Pulmonary artery endothelial cell (primary cell): ENCODE data around the gene USH2A. TPM values are rescaled to one million over a fixed set of nuclear protein-coding genes. Genes with fewer than 3 reads are reported as not detected.

Experiments used
- DNase-seq: peaks from one replicate; pipeline ENCODE4 v3.0.0-alpha.2; 2011; ENCODE audit warnings: low read depth, low spot score
- total RNA-seq: library from RNA; depleted of rRNA; stranded (reverse); fragments of >200 nt; gene quantifications from 2 replicates; pipeline ENCODE4 v1.2.3, GENCODE V29; 2014

Gene USH2A
- total RNA-seq, 1 donor from 2014 or later: not detected

DNA sequence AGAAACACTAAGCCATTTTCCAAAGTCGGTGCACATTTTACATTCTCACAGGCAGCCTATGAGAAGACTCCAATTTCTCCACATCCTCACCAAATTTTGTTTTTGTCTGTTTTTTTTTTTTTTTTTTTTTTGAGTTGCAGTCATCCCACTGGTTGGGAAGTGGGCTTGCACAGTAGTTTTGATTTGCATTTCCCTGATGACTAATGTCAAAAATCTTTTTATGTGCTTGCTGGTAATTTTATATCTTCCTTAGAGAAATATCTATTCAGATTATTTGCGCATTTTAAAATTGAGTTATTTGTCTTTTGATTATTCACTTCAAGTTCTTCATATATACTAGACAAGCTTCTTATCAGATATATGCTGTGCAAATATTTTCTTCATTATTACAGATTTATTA lies 141.5 kb downstream of the USH2A start:
- no peak for DNase-seq

DNA sequence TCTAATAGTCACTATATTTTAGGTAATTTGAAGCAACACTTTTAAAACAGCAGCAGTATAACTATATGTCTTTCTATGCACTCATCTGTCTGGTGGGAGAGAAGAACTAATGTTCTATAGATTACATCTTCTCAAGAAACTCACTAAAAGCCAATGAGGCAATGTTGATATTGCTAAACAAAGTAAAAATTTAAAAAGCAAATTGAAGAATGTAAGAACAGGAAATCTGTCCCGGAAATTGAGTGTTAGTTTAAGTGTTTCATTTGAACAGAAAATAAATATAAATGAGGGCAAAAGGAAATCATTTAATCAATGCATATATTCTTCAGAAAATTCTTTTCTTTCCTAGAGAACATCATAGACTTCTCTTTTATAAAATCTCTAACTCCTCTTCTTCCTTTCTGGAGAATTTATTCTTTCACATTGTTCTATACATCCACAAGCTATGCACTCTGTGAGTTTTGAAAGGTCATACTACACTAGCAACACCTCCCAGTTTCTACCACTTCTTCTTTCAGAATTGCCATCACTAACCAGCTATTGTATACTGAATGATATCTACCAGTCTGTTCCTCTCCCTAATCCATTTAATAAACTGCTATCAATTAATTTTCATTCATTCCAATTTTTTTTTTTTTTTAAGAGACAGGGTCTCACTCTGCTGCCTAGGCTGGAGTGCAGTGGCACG lies 153.0 kb downstream of the USH2A start:
- no peak for DNase-seq

- no peak for DNase-seq
These were observed 161.6 kb downstream of the USH2A start for GRCh38 chr1:216261631-216262030.

DNA sequence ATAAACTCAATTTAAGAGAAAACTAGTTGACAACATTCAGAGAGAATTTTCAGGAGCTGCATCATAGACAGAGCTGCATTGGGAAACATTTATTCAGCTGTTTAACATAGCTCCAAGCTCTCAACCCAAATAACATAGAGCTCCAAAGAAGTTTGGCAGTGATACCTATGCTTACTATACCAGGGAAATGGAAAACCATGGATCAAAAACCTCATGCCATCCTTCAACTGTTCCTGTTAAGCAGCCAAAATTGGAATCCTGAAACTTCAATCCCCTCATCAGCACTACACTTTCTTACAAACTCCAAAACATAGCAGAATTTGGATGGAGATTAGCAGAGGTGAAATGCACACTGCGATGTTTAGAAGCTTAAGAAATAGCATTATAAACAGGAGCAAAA lies 164.4 kb downstream of the USH2A start:
- DNase-seq: no peak

GRCh38 chr1:216258386-216258785 lies 164.9 kb downstream of the USH2A start:
- DNase-seq: no peak

GRCh38 chr1:216250861-216251260 lies 172.4 kb downstream of the USH2A start:
- no peak for DNase-seq

DNA sequence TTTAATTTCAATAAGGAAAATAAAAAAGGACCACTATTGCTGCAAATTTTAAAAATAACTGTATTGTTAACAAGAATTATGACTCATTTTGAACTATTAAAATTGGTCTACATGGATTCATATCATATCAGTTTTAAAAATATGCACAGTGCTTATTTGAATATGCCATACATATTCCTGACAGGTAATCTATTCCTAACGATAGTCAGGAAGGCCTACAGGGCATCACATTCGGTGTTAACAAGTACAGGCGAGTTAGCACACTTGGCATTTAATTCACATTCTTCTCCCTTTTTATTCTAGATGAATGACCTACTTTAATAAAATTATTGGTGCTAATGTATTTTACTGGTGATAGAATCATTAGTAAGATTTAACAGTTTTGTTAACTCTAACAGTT lies 174.6 kb downstream of the USH2A start:
- DNase-seq: no peak

- no peak for DNase-seq
These were observed 175.3 kb downstream of the USH2A start for GRCh38 chr1:216247937-216248336.

DNA sequence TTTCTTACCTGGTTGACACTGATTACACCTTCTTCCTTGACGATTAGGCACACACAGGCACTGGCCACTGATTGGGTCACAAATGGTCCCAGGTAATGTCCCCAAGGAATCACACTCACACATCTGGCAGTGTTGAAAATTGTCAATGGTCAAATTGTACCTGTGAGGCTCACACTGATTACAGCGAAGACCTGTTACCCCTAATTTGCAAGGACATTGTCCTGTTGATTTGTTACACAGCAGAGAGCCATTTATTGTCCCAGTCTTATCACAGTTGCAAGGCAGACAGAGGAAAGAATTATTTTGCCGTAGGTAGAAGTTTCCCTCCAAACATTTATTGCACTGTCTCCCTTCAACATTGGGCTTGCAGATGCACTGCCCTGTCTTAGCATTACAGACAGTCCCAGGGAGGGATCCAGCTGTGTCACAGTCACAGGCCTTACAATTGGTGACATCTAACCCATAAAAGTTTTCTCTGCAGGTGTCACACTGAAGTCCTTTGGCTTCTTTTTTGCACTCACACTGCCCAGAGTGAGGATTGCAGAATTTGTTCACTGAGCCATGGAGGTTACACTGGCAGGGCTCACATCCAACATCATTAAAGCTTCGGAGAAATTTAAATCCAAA lies 176.6 kb downstream of the USH2A start:
- no peak for DNase-seq

DNA sequence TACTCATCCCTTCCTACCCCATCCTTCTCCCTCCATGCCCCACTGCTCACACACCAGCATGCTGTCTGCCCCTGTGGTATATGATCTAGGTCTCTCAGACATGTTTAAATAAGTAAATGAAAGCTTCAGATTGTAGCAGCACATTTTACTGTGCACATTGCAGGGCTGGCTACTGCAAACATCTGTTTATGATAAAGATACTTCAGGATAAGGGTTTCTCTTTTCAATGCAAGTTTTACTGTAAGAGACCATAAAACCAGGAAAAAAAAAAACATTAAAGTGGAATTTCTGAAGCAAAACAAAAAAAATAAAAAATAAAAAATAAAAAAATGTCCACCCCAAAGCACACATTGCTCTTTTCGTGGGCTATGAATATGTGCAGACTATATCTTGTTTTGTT lies 184.4 kb downstream of the USH2A start:
- DNase-seq: no peak

- no peak for DNase-seq
These were observed 185.2 kb downstream of the USH2A start for GRCh38 chr1:216237927-216238542.

- no peak for DNase-seq
These were observed 199.0 kb downstream of the USH2A start for GRCh38 chr1:216224233-216224632.

- DNase-seq: no peak
These were observed 199.8 kb downstream of the USH2A start for GRCh38 chr1:216223486-216223885.

DNA sequence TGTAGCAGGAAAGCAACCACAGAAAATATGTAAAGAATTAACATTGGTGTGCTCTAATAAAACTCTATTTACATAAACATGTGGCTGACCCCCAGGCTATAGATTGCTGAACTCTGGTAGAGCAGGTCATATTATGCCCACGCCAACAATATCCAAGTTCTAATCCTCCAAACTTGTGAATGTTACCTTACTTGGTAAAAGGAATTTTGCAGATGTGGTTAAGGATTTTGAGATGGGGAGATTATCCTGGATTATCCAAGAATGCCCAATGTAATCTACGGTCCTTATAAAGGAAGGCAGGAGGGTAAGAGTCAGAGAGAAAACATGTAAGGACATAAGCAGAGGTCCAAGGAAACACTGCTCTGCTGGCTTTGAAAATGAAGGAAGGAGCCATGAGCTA lies 201.0 kb downstream of the USH2A start:
- no peak for DNase-seq

DNA sequence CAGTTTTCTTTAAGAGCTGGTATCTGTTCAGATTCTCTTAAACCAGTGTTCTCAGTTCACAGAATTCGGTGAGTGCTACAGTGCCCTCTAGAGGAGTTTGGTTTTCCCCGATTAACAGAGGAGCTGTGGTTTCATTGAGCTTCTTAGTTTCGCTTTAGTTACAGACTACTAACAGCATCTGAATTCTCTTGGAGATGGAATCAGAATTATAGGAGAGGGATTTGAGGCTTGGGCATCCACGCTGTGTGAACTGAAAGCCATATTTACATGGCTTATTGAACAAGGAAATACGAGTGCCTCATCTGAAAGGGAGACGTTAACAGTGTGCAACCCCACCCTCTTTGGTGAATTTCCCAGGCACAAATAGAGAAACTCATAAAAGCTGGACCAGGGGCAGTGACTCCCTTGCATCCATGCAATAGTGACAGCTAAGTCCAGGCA lies 202.0 kb downstream of the USH2A start:
- no peak for DNase-seq

- no peak for DNase-seq
These were observed 206.9 kb downstream of the USH2A start for GRCh38 chr1:216216305-216216704.

- DNase-seq: no peak
These were observed 208.1 kb downstream of the USH2A start for GRCh38 chr1:216215169-216215568.

- DNase-seq: no peak
These were observed 210.4 kb downstream of the USH2A start for GRCh38 chr1:216212826-216213225.

DNA sequence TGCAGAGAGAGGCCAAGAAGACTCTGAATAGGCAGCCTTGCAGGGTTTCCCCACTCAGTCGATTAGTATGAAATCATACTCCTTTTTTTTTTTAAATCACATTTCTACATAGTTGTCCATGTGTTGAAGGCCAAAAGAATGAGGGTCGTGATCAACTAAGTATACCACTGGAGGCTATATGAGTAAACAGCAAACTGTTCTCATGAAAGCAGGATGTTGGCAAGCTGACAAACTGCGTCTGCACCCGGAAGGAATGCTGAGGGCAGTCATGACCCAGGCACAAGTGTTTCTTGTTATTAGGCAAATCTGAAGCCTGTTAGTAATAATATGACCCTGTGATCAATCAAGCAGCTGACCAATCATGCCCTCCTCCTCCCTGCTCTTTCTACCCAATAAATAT lies 213.2 kb downstream of the USH2A start:
- DNase-seq: no peak

DNA sequence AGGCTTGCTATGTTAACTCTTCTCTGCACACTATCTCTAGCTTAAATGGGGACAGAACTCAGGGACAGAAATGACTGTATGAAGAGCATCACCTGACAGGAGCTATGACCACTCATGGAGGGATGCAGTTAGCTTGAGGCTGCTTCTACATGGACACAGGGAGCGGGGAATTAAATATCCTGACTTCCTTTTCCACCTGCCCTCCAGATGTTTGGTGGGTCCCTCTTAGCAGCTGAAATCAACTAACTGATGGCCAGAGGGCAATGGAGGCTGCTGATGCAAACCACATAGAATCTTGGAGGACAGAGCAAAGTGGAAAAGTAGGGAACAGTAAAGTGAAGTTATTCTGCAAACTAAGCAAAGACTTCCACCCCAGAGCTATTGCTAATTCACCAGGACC lies 214.1 kb downstream of the USH2A start:
- no peak for DNase-seq

DNA sequence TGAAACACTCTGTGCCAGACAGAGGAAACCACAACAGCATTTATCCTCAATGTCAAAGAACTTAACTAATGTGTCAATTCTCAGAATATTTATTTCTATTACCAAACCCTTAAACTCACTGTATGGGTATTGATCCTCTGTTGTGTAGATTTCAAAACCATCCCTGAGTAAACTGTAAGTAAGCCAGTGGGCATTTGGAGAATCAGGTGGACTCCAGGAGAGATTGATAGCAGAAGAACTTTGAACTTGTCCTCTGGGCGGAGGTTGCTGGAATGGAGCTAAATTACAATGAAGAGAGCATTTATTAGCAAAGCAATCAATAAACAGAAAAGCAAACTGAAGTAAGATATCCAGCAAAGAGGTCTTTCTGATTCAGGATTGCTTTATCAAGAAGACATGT lies 216.1 kb downstream of the USH2A start:
- DNase-seq: no peak

- no peak for DNase-seq
These were observed 218.1 kb downstream of the USH2A start for GRCh38 chr1:216205176-216205575.

DNA sequence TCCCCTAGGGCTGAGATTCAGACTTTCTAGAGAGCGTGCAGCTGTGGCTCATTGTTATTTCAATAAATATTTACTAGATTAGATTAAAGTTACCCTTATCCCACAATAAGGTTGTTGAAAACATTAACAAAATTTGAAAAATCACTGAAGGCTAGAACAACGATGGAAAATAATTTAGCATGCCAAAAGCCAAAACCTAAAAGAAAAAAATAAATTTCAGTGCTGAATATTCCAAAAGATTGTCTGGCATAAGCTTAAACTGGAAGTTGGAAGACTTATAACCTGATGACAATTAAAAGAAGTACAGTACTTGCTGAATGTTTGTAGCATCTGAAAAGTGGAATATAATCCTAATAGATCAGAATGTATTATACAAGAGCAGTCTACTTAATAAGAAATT lies 221.3 kb downstream of the USH2A start:
- DNase-seq: no peak
